GM10847 (cell line): ENCODE data around the gene INTS7.

Experiments
- POLR2A ChIP-seq: IDR thresholded peaks from 2 replicates; pipeline ENCODE4 v1.6.1; 2011; ENCODE audit not compliant: insufficient read length; ENCODE audit errors: extremely low read depth

INTS7 gene, protein sequence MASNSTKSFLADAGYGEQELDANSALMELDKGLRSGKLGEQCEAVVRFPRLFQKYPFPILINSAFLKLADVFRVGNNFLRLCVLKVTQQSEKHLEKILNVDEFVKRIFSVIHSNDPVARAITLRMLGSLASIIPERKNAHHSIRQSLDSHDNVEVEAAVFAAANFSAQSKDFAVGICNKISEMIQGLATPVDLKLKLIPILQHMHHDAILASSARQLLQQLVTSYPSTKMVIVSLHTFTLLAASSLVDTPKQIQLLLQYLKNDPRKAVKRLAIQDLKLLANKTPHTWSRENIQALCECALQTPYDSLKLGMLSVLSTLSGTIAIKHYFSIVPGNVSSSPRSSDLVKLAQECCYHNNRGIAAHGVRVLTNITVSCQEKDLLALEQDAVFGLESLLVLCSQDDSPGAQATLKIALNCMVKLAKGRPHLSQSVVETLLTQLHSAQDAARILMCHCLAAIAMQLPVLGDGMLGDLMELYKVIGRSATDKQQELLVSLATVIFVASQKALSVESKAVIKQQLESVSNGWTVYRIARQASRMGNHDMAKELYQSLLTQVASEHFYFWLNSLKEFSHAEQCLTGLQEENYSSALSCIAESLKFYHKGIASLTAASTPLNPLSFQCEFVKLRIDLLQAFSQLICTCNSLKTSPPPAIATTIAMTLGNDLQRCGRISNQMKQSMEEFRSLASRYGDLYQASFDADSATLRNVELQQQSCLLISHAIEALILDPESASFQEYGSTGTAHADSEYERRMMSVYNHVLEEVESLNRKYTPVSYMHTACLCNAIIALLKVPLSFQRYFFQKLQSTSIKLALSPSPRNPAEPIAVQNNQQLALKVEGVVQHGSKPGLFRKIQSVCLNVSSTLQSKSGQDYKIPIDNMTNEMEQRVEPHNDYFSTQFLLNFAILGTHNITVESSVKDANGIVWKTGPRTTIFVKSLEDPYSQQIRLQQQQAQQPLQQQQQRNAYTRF

DNA sequence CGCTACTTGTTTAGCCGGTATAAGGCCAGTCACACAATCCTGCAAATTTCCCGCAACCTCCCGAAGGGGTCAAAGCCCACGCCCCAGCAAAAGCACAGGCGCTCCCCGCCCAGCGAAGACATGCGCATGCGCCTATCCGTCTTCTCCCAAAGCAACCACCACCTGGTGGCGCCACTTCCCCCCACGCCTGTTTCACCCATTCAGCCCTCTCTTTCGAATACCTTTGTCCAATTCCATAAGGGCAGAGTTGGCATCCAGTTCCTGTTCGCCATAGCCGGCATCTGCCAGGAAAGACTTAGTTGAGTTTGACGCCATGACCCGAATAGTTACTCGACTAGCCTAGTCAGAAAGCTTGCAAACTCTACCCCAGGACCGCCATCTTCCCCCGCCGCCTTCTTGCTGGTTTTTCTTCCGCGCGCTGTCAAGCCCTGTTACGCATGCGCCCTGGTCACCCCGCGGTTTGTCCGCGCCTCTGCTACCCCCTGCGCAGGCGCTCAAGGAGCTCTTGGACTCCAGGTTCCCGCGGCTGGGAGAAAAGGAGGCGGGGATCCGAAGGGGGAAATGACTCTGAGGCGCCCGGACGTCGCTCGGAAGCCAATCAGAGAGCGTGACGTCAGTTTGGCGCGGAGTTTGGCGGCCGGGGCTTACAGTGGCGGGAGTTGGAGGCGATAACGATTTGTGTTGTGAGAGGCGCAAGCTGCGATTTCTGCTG, at the start of gene INTS7, which contains the start of gene DTL:
Gene INTS7, minus strand, starts transcription at position 435 of the 712 bp plus-strand sequence. Its CDS starts 120 bp downstream, at position 315.
Gene DTL, plus strand, starts transcription at position 626 of the 712 bp plus-strand sequence. CDS start 143 bp downstream, outside the sequence.
- peak; percentile 79 for TF ChIP-seq POLR2A

- no peak for TF ChIP-seq POLR2A
Measured at GRCh38 chr1:212082765-212083406, 47.5 kb upstream of the INTS7 start.

- no peak for TF ChIP-seq POLR2A
Measured at GRCh38 chr1:212078826-212079225, 43.5 kb upstream of the INTS7 start.

GRCh38 chr1:212077028-212077427, 41.7 kb upstream of the INTS7 start:
- no peak for TF ChIP-seq POLR2A

DNA sequence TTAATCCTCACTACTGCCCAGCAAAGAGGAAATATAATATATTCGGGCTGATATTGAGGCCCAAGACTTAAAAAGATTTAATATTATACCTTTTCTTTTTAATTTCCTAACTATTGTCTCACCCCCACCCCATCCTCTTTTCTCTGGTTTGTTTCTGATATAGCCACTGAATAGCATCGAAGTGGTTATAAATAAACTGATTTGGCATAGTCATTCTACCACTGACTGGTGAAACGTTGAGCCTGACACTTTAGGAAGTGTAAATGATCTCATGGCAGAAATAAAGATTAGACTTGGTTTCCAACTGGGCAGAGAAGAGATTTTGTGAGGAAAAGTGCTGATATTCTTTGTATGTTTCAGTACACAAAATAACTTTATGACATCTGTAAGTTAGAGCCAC, 39.5 kb upstream of the INTS7 start:
- TF ChIP-seq POLR2A, result no peak

DNA sequence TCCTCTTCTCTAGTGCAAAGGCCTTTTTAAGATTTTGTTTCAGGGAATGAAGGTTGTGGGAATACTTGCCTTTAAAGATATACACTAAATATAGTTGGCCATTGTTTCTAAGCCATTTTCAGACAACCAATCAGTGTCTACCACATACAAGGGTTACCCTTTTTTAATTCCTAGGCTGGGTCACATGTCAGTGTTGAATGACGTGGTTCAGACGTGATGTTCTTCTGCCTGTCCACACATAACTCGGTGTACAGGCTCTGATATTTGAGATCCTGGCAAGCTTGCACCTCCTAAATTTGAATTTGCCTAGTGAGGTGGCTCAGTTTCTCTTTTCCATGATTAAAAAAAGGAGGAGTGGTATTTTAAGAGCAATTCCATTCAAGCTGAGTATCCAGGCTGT, 39.0 kb upstream of the INTS7 start:
- no peak for TF ChIP-seq POLR2A

DNA sequence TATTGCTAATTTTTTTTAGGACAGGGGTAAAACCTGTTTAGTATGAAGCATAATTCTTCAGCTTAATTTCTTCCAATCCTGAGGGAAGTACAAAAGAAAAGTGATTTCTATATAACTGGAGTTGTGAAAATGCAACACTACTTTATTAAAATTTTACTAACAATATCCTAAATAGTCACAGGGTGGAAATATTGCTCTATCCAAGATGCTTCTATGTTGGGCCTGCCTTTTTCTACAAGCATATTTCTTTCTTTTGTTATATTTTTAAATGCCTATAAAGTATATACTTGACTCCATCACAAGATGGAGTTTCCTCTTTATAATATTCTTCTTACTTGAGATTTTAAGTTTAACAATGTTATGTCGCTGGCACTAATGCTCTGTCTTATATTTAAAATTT, 38.1 kb upstream of the INTS7 start:
- no peak for TF ChIP-seq POLR2A

GRCh38 chr1:212072047-212072446, 36.7 kb upstream of the INTS7 start:
- no peak for TF ChIP-seq POLR2A

DNA sequence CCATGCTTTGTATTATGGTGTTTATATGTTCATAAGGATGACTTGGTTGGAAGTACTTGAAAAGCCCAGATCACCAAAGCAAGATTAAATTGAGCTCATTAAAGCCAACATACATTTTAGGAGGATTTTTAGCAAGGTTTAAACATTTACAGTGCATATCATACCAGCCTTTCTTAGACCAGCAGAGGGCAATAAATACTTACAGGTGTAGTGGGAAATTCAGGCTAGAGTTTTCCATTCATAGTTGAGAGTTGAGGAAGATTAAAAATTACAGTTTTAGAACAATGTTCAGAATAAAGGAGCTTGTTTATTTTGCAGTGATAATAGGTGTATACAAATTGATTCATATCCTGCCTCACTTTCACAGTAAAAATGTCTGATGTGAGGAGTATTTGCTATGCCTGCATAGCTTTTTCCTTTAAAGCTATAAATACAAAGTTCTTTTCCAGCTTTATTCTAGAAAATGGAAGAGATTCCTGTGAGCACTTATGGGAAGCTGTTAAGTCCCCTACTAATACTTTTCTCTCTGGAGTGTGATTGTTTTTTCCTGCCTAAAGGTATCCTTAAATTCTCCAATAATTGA, 35.5 kb upstream of the INTS7 start:
- no peak for TF ChIP-seq POLR2A

DNA sequence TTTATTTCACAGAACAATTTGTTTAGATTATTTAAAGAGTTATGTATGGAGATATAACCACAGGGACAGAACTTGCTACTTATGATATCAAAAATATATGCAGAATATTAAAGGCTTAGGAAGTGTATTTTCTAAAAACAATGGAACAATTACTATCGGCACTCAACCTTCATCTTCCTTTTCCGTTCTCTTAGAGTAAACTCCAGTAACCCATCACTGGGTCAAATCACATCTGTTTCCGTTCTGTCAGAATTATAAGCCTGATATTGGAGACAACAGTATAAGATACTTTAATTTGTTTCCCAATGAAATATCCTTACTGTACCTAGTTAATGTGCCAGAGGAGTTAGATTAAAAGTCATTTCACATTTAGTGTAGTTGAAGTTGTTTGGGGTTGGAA, 32.4 kb upstream of the INTS7 start:
- TF ChIP-seq POLR2A, result no peak

- TF ChIP-seq POLR2A, result no peak
Measured at GRCh38 chr1:212062832-212063438, 27.6 kb upstream of the INTS7 start.

DNA sequence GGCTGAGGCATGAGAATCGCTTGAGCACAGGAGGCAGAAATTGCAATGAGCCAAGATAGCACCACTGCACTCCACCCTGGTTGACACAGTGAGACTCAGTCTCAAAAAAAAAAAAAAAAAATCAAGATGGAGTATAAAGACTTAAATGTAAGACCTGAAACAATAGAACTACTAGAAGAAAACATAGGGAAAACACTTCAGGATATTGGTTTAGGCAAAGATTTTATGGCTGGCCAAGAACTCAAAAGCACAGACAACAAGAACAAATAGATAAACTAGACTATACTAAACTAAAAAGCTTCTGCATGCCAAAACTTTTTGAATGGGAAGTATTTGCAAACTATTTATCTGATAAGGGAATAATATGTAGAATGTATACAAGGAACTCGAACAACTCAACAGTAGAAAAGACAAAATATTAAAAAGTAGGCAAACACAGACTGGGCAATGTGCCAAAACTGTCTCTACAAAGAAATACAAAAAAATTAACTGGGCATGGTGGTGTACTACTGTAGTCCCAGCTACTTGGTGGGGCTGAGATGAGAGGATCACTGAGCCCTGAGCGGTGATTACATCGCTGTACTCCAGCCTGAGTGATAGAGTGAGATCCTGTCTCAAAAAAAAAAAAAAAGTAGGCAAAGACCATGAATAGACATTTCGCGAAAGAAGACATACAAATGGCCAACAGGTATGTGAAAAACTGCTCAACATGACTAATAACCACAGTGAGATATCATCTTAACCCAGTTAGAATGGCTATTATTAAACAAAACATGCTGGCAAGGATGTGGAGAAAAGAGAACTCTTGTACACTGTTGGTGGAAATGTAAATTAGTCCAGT, 25.5 kb upstream of the INTS7 start:
- TF ChIP-seq POLR2A, result no peak

GRCh38 chr1:212055333-212055732, 20.0 kb upstream of the INTS7 start:
- TF ChIP-seq POLR2A, result no peak
